Suprapubic skin (tissue), 4 donors: ENCODE measurements around the gene COL8A2.

Experiments used
- POLR2A ChIP-seq, 2 donors: fragments of 450-650 bp; IDR thresholded peaks; one replicate each; pipeline ENCODE4 v1.6.1; 2017; ENCODE audit warnings: antibody characterized with exemption in 2 of 2, mild to moderate bottlenecking in 2 of 2, moderate library complexity in 2 of 2
- POLR2AphosphoS5 ChIP-seq, 3 donors: sonication (generic); formaldehyde crosslinking; IDR thresholded peaks; one replicate each; pipeline ENCODE4 v1.6.1; 2017; ENCODE audit warnings: antibody characterized with exemption in 3 of 3
- TF ChIP-seq, protein P1 (sequence below), 2 donors: fragments of 200-600 bp in 1 of 2; fragments of 450-650 bp in 1 of 2; sonication (generic) in 1 of 2; IDR thresholded peaks; one replicate each; pipeline ENCODE4 v1.5.1; 2016 to 2019; ENCODE audit warnings: antibody characterized with exemption in 2 of 2, mild to moderate bottlenecking in 1 of 2, moderate library complexity in 1 of 2

DNA sequence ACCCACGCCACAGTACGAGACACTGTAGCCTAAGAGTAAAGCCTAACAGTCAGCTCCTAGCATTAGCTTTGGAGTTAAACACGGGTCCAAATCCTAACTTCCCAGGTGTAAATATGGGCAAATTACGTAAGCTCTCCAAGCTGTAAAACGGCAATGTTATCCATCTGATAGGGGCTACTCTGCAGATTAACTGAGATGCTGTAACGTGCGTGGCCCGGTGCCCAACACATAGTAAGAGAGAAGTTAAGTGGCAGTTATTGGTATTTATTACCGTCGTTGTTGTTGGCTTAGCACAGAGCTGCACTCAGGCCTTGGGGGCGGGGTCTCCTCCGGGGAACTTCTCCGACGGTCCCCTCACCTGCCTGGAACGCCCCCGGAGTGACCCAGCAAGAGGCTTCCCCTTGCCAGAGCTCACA lies 23.8 kb upstream of the COL8A2 start:
- TF ChIP-seq, protein P1, sequence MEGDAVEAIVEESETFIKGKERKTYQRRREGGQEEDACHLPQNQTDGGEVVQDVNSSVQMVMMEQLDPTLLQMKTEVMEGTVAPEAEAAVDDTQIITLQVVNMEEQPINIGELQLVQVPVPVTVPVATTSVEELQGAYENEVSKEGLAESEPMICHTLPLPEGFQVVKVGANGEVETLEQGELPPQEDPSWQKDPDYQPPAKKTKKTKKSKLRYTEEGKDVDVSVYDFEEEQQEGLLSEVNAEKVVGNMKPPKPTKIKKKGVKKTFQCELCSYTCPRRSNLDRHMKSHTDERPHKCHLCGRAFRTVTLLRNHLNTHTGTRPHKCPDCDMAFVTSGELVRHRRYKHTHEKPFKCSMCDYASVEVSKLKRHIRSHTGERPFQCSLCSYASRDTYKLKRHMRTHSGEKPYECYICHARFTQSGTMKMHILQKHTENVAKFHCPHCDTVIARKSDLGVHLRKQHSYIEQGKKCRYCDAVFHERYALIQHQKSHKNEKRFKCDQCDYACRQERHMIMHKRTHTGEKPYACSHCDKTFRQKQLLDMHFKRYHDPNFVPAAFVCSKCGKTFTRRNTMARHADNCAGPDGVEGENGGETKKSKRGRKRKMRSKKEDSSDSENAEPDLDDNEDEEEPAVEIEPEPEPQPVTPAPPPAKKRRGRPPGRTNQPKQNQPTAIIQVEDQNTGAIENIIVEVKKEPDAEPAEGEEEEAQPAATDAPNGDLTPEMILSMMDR (IDR thresholded peaks at IDR 0.05): no peak
- TF ChIP-seq POLR2A (IDR thresholded peaks at IDR 0.05) (no peak), POLR2AphosphoS5 (IDR thresholded peaks at IDR 0.05) (no peak)
